WERI-Rb-1 (cell line): ENCODE data around the gene BECN2.

Source experiments
- DNase-seq: peaks from one replicate; pipeline ENCODE4 v3.0.0-alpha.2; 2020
- H3K27ac ChIP-seq: fragments of 250-450 bp; sonication (Bioruptor Pico); 2 replicates; pipeline ENCODE4 v1.5.1; 2020; ENCODE audit warnings: mild to moderate bottlenecking, moderate library complexity
- H3K27me3 ChIP-seq: fragments of 250-450 bp; sonication (Bioruptor Pico); 2 replicates; pipeline ENCODE4 v1.5.1; 2021; ENCODE audit warnings: mild to moderate bottlenecking, low read depth, moderate library complexity; ENCODE audit not compliant: insufficient read depth, severe bottlenecking
- H3K36me3 ChIP-seq: fragments of 250-450 bp; sonication (Bioruptor Pico); 2 replicates; pipeline ENCODE4 v1.5.1; 2020; ENCODE audit warnings: mild to moderate bottlenecking, moderate library complexity
- H3K4me3 ChIP-seq: 2 replicates; pipeline ENCODE4 v1.5.1; 2011; ENCODE audit warnings: low read depth, mild to moderate bottlenecking, control low read depth, low read length
- H3K9me3 ChIP-seq: fragments of 250-450 bp; sonication (Bioruptor Pico); 2 replicates; pipeline ENCODE4 v1.5.1; 2021; ENCODE audit warnings: mild to moderate bottlenecking, moderate library complexity; ENCODE audit not compliant: severe bottlenecking
- TF ChIP-seq, protein P1 (sequence below): IDR thresholded peaks from 2 replicates; pipeline ENCODE4 v1.5.1; 2011; ENCODE audit warnings: low read depth, mild to moderate bottlenecking, control low read depth, inconsistent platforms, low read length

BECN2 gene

GRCh38 chr1:241926141-241926540 is 31.4 kb upstream of the BECN2 start:
- Histone ChIP-seq H3K27me3 (no peaks in the 10 kb centered on the region), H3K4me3 (no peak overlapping the region), H3K9me3 (no peaks in the 10 kb centered on the region), H3K36me3 (no peaks in the 10 kb centered on the region), H3K27ac (no peak overlapping the region)
- TF ChIP-seq, protein P1, sequence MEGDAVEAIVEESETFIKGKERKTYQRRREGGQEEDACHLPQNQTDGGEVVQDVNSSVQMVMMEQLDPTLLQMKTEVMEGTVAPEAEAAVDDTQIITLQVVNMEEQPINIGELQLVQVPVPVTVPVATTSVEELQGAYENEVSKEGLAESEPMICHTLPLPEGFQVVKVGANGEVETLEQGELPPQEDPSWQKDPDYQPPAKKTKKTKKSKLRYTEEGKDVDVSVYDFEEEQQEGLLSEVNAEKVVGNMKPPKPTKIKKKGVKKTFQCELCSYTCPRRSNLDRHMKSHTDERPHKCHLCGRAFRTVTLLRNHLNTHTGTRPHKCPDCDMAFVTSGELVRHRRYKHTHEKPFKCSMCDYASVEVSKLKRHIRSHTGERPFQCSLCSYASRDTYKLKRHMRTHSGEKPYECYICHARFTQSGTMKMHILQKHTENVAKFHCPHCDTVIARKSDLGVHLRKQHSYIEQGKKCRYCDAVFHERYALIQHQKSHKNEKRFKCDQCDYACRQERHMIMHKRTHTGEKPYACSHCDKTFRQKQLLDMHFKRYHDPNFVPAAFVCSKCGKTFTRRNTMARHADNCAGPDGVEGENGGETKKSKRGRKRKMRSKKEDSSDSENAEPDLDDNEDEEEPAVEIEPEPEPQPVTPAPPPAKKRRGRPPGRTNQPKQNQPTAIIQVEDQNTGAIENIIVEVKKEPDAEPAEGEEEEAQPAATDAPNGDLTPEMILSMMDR, result no peak
- no peak for DNase-seq

DNA sequence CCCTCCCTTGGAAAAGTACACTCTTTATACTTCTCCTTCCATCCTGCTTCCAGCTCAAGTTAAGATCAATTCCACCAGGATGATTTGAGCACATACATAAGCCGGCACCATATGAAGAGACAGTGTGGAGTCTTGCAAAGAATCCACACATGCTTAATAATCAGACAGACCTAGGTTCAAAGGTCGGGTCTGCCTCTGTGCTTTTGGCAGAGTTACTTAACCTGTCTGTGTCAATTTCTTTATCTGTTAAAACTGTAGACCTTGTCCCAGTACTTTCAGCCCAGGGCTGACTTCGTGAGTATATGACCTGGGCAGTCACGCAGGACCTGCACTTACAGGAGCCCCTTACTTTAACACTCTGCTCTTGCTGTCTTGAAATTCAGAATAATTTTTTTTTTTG is 30.2 kb upstream of the BECN2 start:
- Histone ChIP-seq H3K9me3 (no peaks in the 10 kb centered on the region), H3K27ac (no peak overlapping the region), H3K27me3 (no peaks in the 10 kb centered on the region), H3K4me3 (no peak overlapping the region), H3K36me3 (no peaks in the 10 kb centered on the region)
- TF ChIP-seq, protein P1, result no peak
- no peak for DNase-seq

DNA sequence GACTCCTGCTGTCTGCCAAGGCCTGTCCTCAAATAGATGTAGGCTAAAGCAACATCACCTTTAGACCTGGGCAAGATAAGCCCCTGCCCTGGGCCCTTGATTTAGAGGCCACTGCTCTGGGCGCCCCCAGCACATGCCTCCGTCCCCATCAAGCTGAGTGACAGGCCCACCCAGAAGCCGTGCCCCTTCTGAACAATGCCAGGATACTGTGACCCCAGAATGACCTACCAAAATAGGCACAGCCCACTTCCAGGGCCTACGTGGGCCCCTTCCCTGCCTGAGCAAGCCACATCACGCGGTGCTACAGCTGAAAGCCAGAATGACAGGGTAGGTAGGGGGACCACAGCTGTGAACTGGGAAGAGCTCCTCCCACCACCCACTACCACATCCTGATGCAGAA is 24.7 kb upstream of the BECN2 start:
- no peaks in the 10 kb centered on the region for H3K27me3 ChIP-seq
- TF ChIP-seq, protein P1, result no peak
- no peak for DNase-seq

DNA sequence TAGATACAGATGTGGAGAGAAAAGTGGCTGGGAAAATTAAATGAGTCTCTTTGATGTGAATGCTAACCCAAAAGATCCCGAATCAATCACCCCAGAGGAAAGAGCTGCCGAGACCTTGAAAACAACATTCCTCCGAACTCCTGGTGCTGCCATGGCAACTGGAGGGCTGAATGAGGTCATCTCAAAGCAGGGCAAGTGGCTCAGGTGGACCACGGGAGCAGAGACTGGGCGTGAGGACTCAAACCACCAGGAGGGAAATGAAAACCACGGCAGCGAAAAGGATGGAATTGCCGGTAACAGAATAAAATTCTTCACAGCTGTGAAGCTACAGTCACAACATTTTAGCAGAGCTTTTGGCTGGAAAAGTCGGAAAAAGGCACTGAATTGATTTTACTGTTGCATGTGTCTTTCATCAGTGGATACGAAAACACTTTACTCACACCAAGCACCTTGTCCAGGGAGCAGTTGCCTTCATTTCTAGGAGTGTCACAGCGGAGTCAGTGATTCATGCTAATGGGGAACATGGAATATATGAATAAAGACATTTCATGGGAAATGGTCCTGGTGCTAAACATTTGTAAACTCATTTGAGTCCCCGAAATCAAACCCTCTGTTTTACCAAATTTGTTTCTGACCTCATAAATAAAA is 23.2 kb upstream of the BECN2 start:
- DNase-seq, result no peak
- no peaks in the 10 kb centered on the region for H3K27me3 ChIP-seq
- H3K27ac ChIP-seq, result no peak overlapping the region
- H3K9me3 ChIP-seq, result peaks cover 8% of the 10 kb centered on the region
- H3K4me3 ChIP-seq, result no peak overlapping the region
- TF ChIP-seq, protein P1, result no peak
- H3K36me3 ChIP-seq, result no peaks in the 10 kb centered on the region

More for the DNA sequence above, 24.7 kb upstream of the BECN2 start:
- no peaks in the 10 kb centered on the region for H3K9me3 ChIP-seq
- H3K4me3 ChIP-seq, result no peak overlapping the region
- no peak overlapping the region for H3K27ac ChIP-seq
- H3K36me3 ChIP-seq, result no peaks in the 10 kb centered on the region

DNA sequence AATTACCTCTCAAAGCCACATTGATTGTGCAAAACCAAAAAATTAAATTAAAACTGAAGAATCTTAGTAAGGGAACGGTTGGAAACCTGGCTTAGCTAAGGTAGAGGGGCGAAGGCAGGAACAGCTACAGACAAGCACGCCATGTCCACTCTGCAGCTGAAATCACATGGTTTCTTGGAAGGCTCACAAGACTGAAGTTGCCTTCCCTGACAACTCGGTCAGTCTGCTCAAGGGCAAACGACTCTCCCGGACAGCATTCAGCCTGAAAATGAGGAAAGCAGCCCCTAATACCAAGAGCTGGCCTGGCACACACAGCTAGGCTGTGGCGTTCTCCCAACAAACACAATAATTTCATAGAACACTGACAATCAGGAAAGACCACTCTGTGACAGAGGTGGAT is 22.7 kb upstream of the BECN2 start:
- no peak for DNase-seq
- H3K36me3 ChIP-seq, result no peaks in the 10 kb centered on the region

More for the DNA sequence above, 22.7 kb upstream of the BECN2 start:
- Histone ChIP-seq H3K9me3 (peaks cover 8% of the 10 kb centered on the region), H3K27ac (no peak overlapping the region), H3K27me3 (no peaks in the 10 kb centered on the region), H3K4me3 (no peak overlapping the region)
- TF ChIP-seq, protein P1, result no peak
